H1 (cell line): ENCODE measurements around the gene FLVCR2. TPM values are rescaled to one million over a fixed set of nuclear protein-coding genes. Genes with fewer than 3 reads are reported as not detected.
"Not testable (repeated sequence)": the region's sequence is repeated elsewhere in the genome, so short reads cannot be mapped to it uniquely, and the experiment has no call there.

Experiments used
- CTCF ChIA-PET: fragments of 300-600 bp; sonication (Branson Sonifier 250); formaldehyde crosslinking; loops from one replicate; lab custom pipeline; 2021; ENCODE audit not compliant: partially characterized antibody; lab: Charles Lee
- POLR2A ChIA-PET: fragments of 300-600 bp; sonication (Branson Sonifier 250); formaldehyde crosslinking; loops from one replicate; lab custom pipeline; 2021; ENCODE audit warnings: inconsistent platforms; ENCODE audit not compliant: partially characterized antibody; lab: Charles Lee
- DNase-seq, 2 experiments: peaks; one replicate each; pipeline versions ENCODE4 v3.0.0 to v3.0.0-alpha.2; 2010 to 2022; ENCODE audit warnings: low spot score in 2 of 2, low read depth in 1 of 2, mixed read lengths in 1 of 2
- FAIRE-seq: peaks from 2 replicates; lab custom pipeline; 2011; peaks lifted over from hg19 to GRCh38; lab: Jason Lieb, UNC
- H2AFZ ChIP-seq: 2 replicates; pipeline ENCODE4 v1.8.1; 2012; ENCODE audit warnings: low read length, inconsistent platforms
- H2AK5ac ChIP-seq: 2 replicates; pipeline ENCODE4 v1.6.1; 2013; ENCODE audit warnings: low read depth, low read length
- H2BK120ac ChIP-seq: replicated peaks from 2 replicates; pipeline ENCODE3; 2013; ENCODE audit warnings: low read depth, low read length, inconsistent platforms
- H2BK12ac ChIP-seq: 2 replicates; pipeline ENCODE4 v1.6.1; 2013; ENCODE audit warnings: low read depth, low read length
- H2BK15ac ChIP-seq: 2 replicates; pipeline ENCODE4 v1.6.1; 2013; ENCODE audit warnings: low read length
- H2BK20ac ChIP-seq: 2 replicates; pipeline ENCODE4 v1.6.1; 2013; ENCODE audit warnings: low read length
- H2BK5ac ChIP-seq: 2 replicates; pipeline ENCODE4 v1.6.1; 2013; ENCODE audit warnings: low read depth, low read length
- H3K14ac ChIP-seq: 2 replicates; pipeline ENCODE4 v1.6.1; 2013; ENCODE audit warnings: inconsistent platforms; ENCODE audit not compliant: insufficient read length
- H3K18ac ChIP-seq: 2 replicates; pipeline ENCODE4 v1.6.1; 2013; ENCODE audit warnings: low read length; ENCODE audit errors: extremely low read depth
- H3K23ac ChIP-seq: 2 replicates; pipeline ENCODE4 v1.6.1; 2013; ENCODE audit warnings: inconsistent platforms; ENCODE audit not compliant: insufficient read length
- H3K23me2 ChIP-seq: 2 replicates; pipeline ENCODE4 v1.6.1; 2013; ENCODE audit warnings: low read depth, low read length
- H3K27ac ChIP-seq: 2 replicates; pipeline ENCODE4 v1.6.1; 2011; ENCODE audit warnings: low read depth, low read length, inconsistent platforms
- H3K27me3 ChIP-seq, 4 experiments: replicated peaks in 1 of 4; 1 replicate in 1 of 4; 2 replicates in 3 of 4; pipeline versions ENCODE4 v1.6.1 to v1.8.1; 2011 to 2013; ENCODE audit warnings: low read length in 3 of 4, mild to moderate bottlenecking in 3 of 4, inconsistent platforms in 2 of 4, mixed read lengths in 2 of 4, moderate library complexity in 1 of 4; ENCODE audit not compliant: control insufficient read depth in 3 of 4, insufficient read depth in 3 of 4; ENCODE audit errors: extremely low read depth in 1 of 4
- H3K36me3 ChIP-seq, 4 experiments: 2 replicates each; pipeline versions ENCODE4 v1.6.1 to v1.8.1; 2011 to 2013; ENCODE audit warnings: mild to moderate bottlenecking in 4 of 4, low read length in 3 of 4, moderate library complexity in 2 of 4, control low read depth in 1 of 4, inconsistent platforms in 1 of 4; ENCODE audit not compliant: insufficient read depth in 4 of 4, control insufficient read depth in 2 of 4
- H3K4ac ChIP-seq: replicated peaks from 2 replicates; pipeline ENCODE3; 2013; ENCODE audit warnings: low read length, low read depth, mixed read lengths, inconsistent platforms; ENCODE audit not compliant: insufficient read length
- H3K4me1 ChIP-seq, 4 experiments: replicated peaks in 1 of 4; 1 replicate in 1 of 4; 2 replicates in 3 of 4; pipeline versions ENCODE4 v1.6.1 to v1.8.1; 2011 to 2013; ENCODE audit warnings: low read length in 3 of 4, inconsistent platforms in 2 of 4, mixed read lengths in 1 of 4; ENCODE audit not compliant: insufficient read depth in 4 of 4, control insufficient read depth in 3 of 4
- H3K4me2 ChIP-seq, 2 experiments: 2 replicates each; pipeline versions ENCODE4 v1.6.1 to v1.8.1; 2011 to 2013; ENCODE audit warnings: low read depth in 2 of 2, low read length in 2 of 2, control low read depth in 1 of 2, inconsistent platforms in 1 of 2, mild to moderate bottlenecking in 1 of 2; ENCODE audit not compliant: insufficient read depth in 1 of 2
- H3K4me3 ChIP-seq, 4 experiments: fragments of 200-600, 300-600 bp in 1 of 4; sonication (generic), shearing (Covaris generic), sonication (Bioruptor Twin) in 1 of 4; 2 replicates each; pipeline versions ENCODE4 v1.5.1 to v1.8.1; 2011 to 2016; ENCODE audit warnings: low read length in 4 of 4, low read depth in 3 of 4, control low read depth in 2 of 4, inconsistent platforms in 2 of 4, mild to moderate bottlenecking in 2 of 4, mixed read lengths in 1 of 4, moderate library complexity in 1 of 4; ENCODE audit not compliant: insufficient read depth in 2 of 4; ENCODE audit errors: extremely low read depth in 1 of 4
- H3K56ac ChIP-seq: replicated peaks from 2 replicates; pipeline ENCODE3; 2013; ENCODE audit warnings: low read depth, mild to moderate bottlenecking, mixed read lengths, low read length, inconsistent platforms; ENCODE audit not compliant: insufficient read length
- H3K79me1 ChIP-seq: 2 replicates; pipeline ENCODE4 v1.6.1; 2013; ENCODE audit warnings: low read depth, low read length, control low read depth
- H3K79me2 ChIP-seq, 2 experiments: 2 replicates each; pipeline versions ENCODE4 v1.6.1 to v1.8.1; 2012 to 2013; ENCODE audit warnings: low read length in 2 of 2, mild to moderate bottlenecking in 2 of 2, inconsistent platforms in 1 of 2; ENCODE audit not compliant: insufficient read depth in 2 of 2, control insufficient read depth in 1 of 2
- H3K9ac ChIP-seq, 4 experiments: replicated peaks in 1 of 4; 1 replicate in 1 of 4; 2 replicates in 3 of 4; pipeline versions ENCODE4 v1.6.1 to v1.8.1; 2011 to 2013; ENCODE audit warnings: low read depth in 3 of 4, low read length in 3 of 4, control low read depth in 2 of 4, mild to moderate bottlenecking in 2 of 4, moderate library complexity in 2 of 4, inconsistent platforms in 1 of 4; ENCODE audit errors: extremely low read depth in 1 of 4
- H3K9me3 ChIP-seq, 2 experiments: 2 replicates each; pipeline versions ENCODE4 v1.6.1 to v1.8.1; 2012 to 2013; ENCODE audit warnings: mild to moderate bottlenecking in 2 of 2, moderate library complexity in 2 of 2, control low read depth in 1 of 2, inconsistent platforms in 1 of 2, low read depth in 1 of 2, low read length in 1 of 2, mixed read lengths in 1 of 2; ENCODE audit not compliant: insufficient read depth in 2 of 2
- H4K20me1 ChIP-seq, 2 experiments: replicated peaks in 1 of 2; 2 replicates each; pipeline versions ENCODE3 to v1.8.1; 2011 to 2013; ENCODE audit warnings: inconsistent platforms in 2 of 2, low read length in 2 of 2, mild to moderate bottlenecking in 1 of 2; ENCODE audit not compliant: insufficient read depth in 2 of 2, control insufficient read depth in 1 of 2
- H4K5ac ChIP-seq: 2 replicates; pipeline ENCODE4 v1.6.1; 2013; ENCODE audit warnings: low read length, low read depth, mixed read lengths, inconsistent platforms; ENCODE audit not compliant: insufficient read length
- H4K8ac ChIP-seq: 2 replicates; pipeline ENCODE4 v1.8.0; 2013; ENCODE audit warnings: mild to moderate bottlenecking, moderate library complexity, low read length, inconsistent platforms; ENCODE audit not compliant: insufficient read depth; ENCODE audit errors: extremely low read depth
- H4K91ac ChIP-seq: replicated peaks from 2 replicates; pipeline ENCODE3; 2013; ENCODE audit warnings: low read length, mixed read lengths, inconsistent platforms; ENCODE audit not compliant: insufficient read length
- SRF ChIP-seq: IDR thresholded peaks from 2 replicates; pipeline ENCODE4 v1.6.1; 2011; ENCODE audit warnings: mild to moderate bottlenecking, low read depth, low read length, moderate library complexity
- WGBS, 2 experiments: shearing (Covaris generic) in 1 of 2; methylation state at CpG; one replicate each; pipeline versions ENCODE4 v1.1.6 to v1.1.7; 2013 to 2015; ENCODE audit warnings: low lambda C conversion rate in 2 of 2, mixed read lengths in 2 of 2, inconsistent platforms in 1 of 2, low coverage in 1 of 2, missing lambda C conversion rate in 1 of 2; ENCODE audit not compliant: insufficient replicate concordance in 2 of 2, insufficient coverage in 1 of 2, insufficient read length in 1 of 2; ENCODE audit errors: extremely low coverage in 1 of 2, missing lambda C conversion rate in 1 of 2; 5-methylcytosine and 5-hydroxymethylcytosine counted together
- polyA plus RNA-seq, 7 experiments: library from polyadenylated mRNA; depleted of rRNA in 3 of 7; stranded (reverse) in 5 of 7; unstranded in 2 of 7; fragments of >200 nt in 5 of 7; fragments of 200-250 nt in 2 of 7; gene quantifications; 1 replicate in 5 of 7; 2 replicates in 1 of 7; 4 replicates in 1 of 7; pipeline versions ENCODE4 v1.2.1 to v1.2.3, GENCODE V29; 2011 to 2013; ENCODE audit warnings: missing spikeins in 2 of 7, mixed read lengths in 2 of 7
- total RNA-seq: library from RNA; stranded (reverse); fragmentation: NEBNext Ultra II Directional; extraction: Animal tissue kit (Norgen Biotek cat#: 25700); gene quantifications from 2 replicates; pipeline ENCODE4 v1.2.1, GENCODE V29; 2021

The FLVCR2 gene
- total and polyA plus RNA-seq, 2 of the 8 experiments (the other 6 are each of a cell fraction or from before 2014, with no cell fraction given) = 7.1 to 8.2 TPM

DNA sequence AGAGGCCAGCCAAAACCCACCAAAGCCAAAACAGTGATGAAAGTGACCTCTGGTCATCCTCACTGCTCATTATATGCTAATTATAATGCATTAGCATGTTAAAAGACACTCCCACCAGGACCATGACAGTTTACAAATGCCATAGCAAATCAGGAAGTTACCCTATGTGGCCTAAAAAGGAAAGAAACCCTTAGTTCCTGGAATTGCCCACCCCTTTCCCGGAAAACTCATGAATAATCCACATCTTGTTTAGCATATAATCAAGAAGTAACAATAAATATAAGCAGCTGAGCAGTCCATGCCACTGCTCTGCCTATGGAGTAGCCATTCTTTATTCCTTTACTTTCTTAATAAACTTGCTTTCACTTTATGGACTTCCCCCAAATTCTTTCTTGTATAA is 21.7 kb downstream of the FLVCR2 start:
- H3K27ac ChIP-seq, H3K4ac ChIP-seq, H2AK5ac ChIP-seq, H3K23ac ChIP-seq, H3K4me2 ChIP-seq, H2BK15ac ChIP-seq, H3K79me1 ChIP-seq, H2BK12ac ChIP-seq, H3K23me2 ChIP-seq, H3K4me3 ChIP-seq, H3K56ac ChIP-seq, H4K20me1 ChIP-seq, H3K27me3 ChIP-seq, CTCF ChIA-PET, H2BK20ac ChIP-seq, H3K9me3 ChIP-seq, H3K14ac ChIP-seq, H2BK120ac ChIP-seq, H3K9ac ChIP-seq, FAIRE-seq, H2AFZ ChIP-seq, H3K79me2 ChIP-seq, H2BK5ac ChIP-seq, H4K91ac ChIP-seq, H3K18ac ChIP-seq, POLR2A ChIA-PET, DNase-seq, H4K8ac ChIP-seq, H3K4me1 ChIP-seq, H4K5ac ChIP-seq, H3K36me3 ChIP-seq: not testable (repeated sequence)
- peak; percentile 51; the same call in 1 of the 2 replicates for TF ChIP-seq SRF
- WGBS, 2 experiments = 88% methylated on average over 1 of the region's 1 CpG; no CpG with 5 or more reads in 1 of the 2 experiments

DNA sequence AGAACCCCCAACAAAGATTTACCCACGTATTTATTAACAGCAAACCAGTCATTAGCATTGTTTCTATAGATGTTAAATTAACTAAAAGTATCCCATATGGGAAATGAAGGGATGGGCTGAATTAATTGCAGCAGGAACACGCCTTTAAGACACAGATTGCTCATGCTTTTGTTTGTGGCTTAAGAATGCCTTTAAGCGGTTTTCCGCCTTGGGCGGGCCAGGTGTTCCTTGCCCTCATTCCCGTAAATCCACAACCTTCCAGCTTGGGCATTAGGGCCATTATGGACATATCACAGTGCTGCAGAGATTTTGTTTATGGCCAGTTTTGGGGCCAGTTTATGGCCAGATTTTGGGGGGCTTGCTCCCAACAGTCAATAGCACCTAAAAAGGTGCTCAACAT is 22.6 kb downstream of the FLVCR2 start:
- H4K5ac ChIP-seq, H3K14ac ChIP-seq, FAIRE-seq, H2AK5ac ChIP-seq, H2BK20ac ChIP-seq, H3K18ac ChIP-seq, H3K23ac ChIP-seq, H3K79me1 ChIP-seq, POLR2A ChIA-PET, H3K4me2 ChIP-seq, H3K4ac ChIP-seq, H3K9me3 ChIP-seq, H3K27me3 ChIP-seq, CTCF ChIA-PET, H4K8ac ChIP-seq, H3K36me3 ChIP-seq, H4K91ac ChIP-seq, H4K20me1 ChIP-seq, H3K23me2 ChIP-seq, H3K56ac ChIP-seq, H2BK120ac ChIP-seq, H2AFZ ChIP-seq, H3K9ac ChIP-seq, H3K27ac ChIP-seq, H2BK5ac ChIP-seq, H3K4me3 ChIP-seq, H3K79me2 ChIP-seq, H3K4me1 ChIP-seq, DNase-seq, H2BK15ac ChIP-seq, H2BK12ac ChIP-seq: not testable (repeated sequence)
- 90% methylated on average over 6 of the region's 6 CpGs; no CpG with 5 or more reads in 1 of the 2 experiments for WGBS, 2 experiments
